CD14-positive monocyte (primary cell): Measurements from ENCODE around the gene ADRB1. TPM values are rescaled to one million over a fixed set of nuclear protein-coding genes. Genes with fewer than 3 reads are reported as not detected.

ENCODE experiments used
- DNase-seq, 3 donors: peaks; one replicate each; pipeline ENCODE4 v3.0.0-alpha.2; 2011 to 2022
- H2AFZ ChIP-seq: 2 replicates; pipeline ENCODE4 v1.6.0; 2012; ENCODE audit warnings: mild to moderate bottlenecking, low read depth, low read length, inconsistent platforms; ENCODE audit not compliant: insufficient read depth, poor library complexity, severe bottlenecking
- H3K27ac ChIP-seq, 2 donors: 1 replicate in 1 of 2; 2 replicates in 1 of 2; pipeline ENCODE4 v1.5.1; 2012 to 2013; ENCODE audit warnings: low read length in 2 of 2, control low read depth in 1 of 2, inconsistent platforms in 1 of 2, low read depth in 1 of 2, mild to moderate bottlenecking in 1 of 2
- H3K27me3 ChIP-seq, 2 donors: one replicate each; pipeline versions ENCODE4 v1.6.0 to v1.6.1; 2011 to 2013; ENCODE audit warnings: low read length in 2 of 2; ENCODE audit not compliant: control insufficient read depth in 2 of 2, insufficient read depth in 2 of 2
- H3K36me3 ChIP-seq, 2 donors: replicated peaks in 1 of 2; 1 replicate in 1 of 2; 2 replicates in 1 of 2; pipeline versions ENCODE4 v1.5.1 to v1.6.1; 2012 to 2013; ENCODE audit warnings: low read length in 2 of 2, control low read depth in 1 of 2, inconsistent platforms in 1 of 2, mild to moderate bottlenecking in 1 of 2; ENCODE audit not compliant: insufficient read depth in 2 of 2, control insufficient read depth in 1 of 2
- H3K4me1 ChIP-seq, 2 donors: 1 replicate in 1 of 2; 2 replicates in 1 of 2; pipeline versions ENCODE4 v1.5.1 to v1.6.1; 2012 to 2013; ENCODE audit warnings: low read length in 2 of 2, control low read depth in 1 of 2, inconsistent platforms in 1 of 2, mild to moderate bottlenecking in 1 of 2, moderate library complexity in 1 of 2; ENCODE audit not compliant: insufficient read depth in 2 of 2, control insufficient read depth in 1 of 2
- H3K4me2 ChIP-seq: replicated peaks from 2 replicates; pipeline ENCODE3; 2012; ENCODE audit warnings: low read length, moderate library complexity, mild to moderate bottlenecking; ENCODE audit not compliant: poor library complexity, severe bottlenecking; ENCODE audit errors: extremely low read depth
- H3K4me3 ChIP-seq, 3 experiments: fragments of 200-600 bp in 1 of 3; sonication (generic) in 1 of 3; replicated peaks in 1 of 3; 1 replicate in 2 of 3; 2 replicates in 1 of 3; pipeline ENCODE4 v1.5.1; 2011 to 2013; ENCODE audit warnings: low read length in 3 of 3, mild to moderate bottlenecking in 3 of 3, control low read depth in 2 of 3, low read depth in 2 of 3, inconsistent platforms in 1 of 3, moderate library complexity in 1 of 3
- H3K79me2 ChIP-seq: 2 replicates; pipeline ENCODE4 v1.6.0; 2012; ENCODE audit warnings: mild to moderate bottlenecking, control low read depth, inconsistent platforms, low read length, moderate library complexity; ENCODE audit not compliant: insufficient read depth
- H3K9ac ChIP-seq: 2 replicates; pipeline ENCODE4 v1.6.0; 2017; ENCODE audit warnings: low read length, mild to moderate bottlenecking; ENCODE audit not compliant: insufficient read depth, poor library complexity, severe bottlenecking
- H3K9me3 ChIP-seq, 2 donors: replicated peaks in 1 of 2; 1 replicate in 1 of 2; 2 replicates in 1 of 2; pipeline versions ENCODE4 v1.5.1 to v1.6.1; 2012 to 2013; ENCODE audit warnings: low read length in 2 of 2, control low read depth in 1 of 2; ENCODE audit not compliant: control insufficient read depth in 1 of 2, insufficient read depth in 1 of 2
- H4K20me1 ChIP-seq: 2 replicates; pipeline ENCODE4 v1.6.0; 2012; ENCODE audit warnings: mild to moderate bottlenecking, low read length, control low read depth, moderate library complexity; ENCODE audit not compliant: insufficient read depth
- H3K27ac Mint-ChIP-seq, 7 donors: one replicate each; pipeline ENCODE4 v1.8.0; 2020; ENCODE audit warnings: mild to moderate bottlenecking in 7 of 7, mixed read lengths in 7 of 7, moderate library complexity in 6 of 7, inconsistent platforms in 2 of 7
- H3K27me3 Mint-ChIP-seq, 3 donors: one replicate each; pipeline ENCODE4 v1.8.0; 2021 to 2022; ENCODE audit warnings: low read depth in 3 of 3, mild to moderate bottlenecking in 3 of 3, mixed read lengths in 3 of 3, moderate library complexity in 3 of 3, inconsistent platforms in 1 of 3
- H3K36me3 Mint-ChIP-seq, 2 donors: one replicate each; pipeline ENCODE4 v1.8.0; 2020; ENCODE audit warnings: mixed read lengths in 2 of 2, inconsistent platforms in 1 of 2, mild to moderate bottlenecking in 1 of 2
- H3K4me1 Mint-ChIP-seq: one replicate; pipeline ENCODE4 v1.8.0; 2020; ENCODE audit warnings: mild to moderate bottlenecking, mixed read lengths
- H3K4me3 Mint-ChIP-seq, 2 donors: one replicate each; pipeline ENCODE4 v1.8.0; 2020; ENCODE audit warnings: mild to moderate bottlenecking in 2 of 2, mixed read lengths in 2 of 2, moderate library complexity in 1 of 2
- H3K9me3 Mint-ChIP-seq, 7 donors: one replicate each; pipeline ENCODE4 v1.8.0; 2020 to 2022; ENCODE audit warnings: mixed read lengths in 7 of 7, mild to moderate bottlenecking in 6 of 7, moderate library complexity in 6 of 7, inconsistent platforms in 2 of 7
- CTCF ChIP-seq: fragments of 200-600 bp; IDR thresholded peaks from one replicate; pipeline ENCODE4 v1.8.0; 2022; ENCODE audit warnings: antibody characterized with exemption, mild to moderate bottlenecking
- whole genome bisulfite sequencing: methylation state at CpG from one replicate; pipeline ENCODE4 v1.1.5; 2013; ENCODE audit warnings: missing lambda C conversion rate; ENCODE audit not compliant: insufficient coverage; 5-methylcytosine and 5-hydroxymethylcytosine counted together
- intact Hi-C, 2 donors: fragments of 100-400 bp; cut with micrococcal nuclease; formaldehyde crosslinking; loops; one replicate each; pipeline versions ENCODE4 v1.15.0 to v1.15.1; 2023
- polyA plus RNA-seq, 3 donors: library from polyadenylated mRNA; depleted of rRNA in 1 of 3; unstranded in 2 of 3; stranded (reverse) in 1 of 3; fragments of 300-500 nt in 2 of 3; fragments of >200 nt in 1 of 3; fragmentation: Illumina TruSeq in 2 of 3; gene quantifications; 1 replicate in 2 of 3; 2 replicates in 1 of 3; pipeline ENCODE4 v1.2.3, GENCODE V29; 2012 to 2021

The ADRB1 gene
- polyA plus RNA-seq, 3 donors = 0.05 to 3.4 TPM; not detected in 1

GRCh38 chr10:114033566-114033965 is 10.1 kb upstream of the ADRB1 start:
- no CpG with 5 or more reads among the region's 3 CpGs for WGBS
- Mint-ChIP-seq H3K4me1 (peaks cover 43% of the 10 kb centered on the region), H3K4me3 (no peak overlapping the region), H3K27ac (peak overlapping the region in 2 of 7 donors; percentile 15 to 16), H3K27me3 (peaks cover 1 to 3% (median 2%) of the 10 kb centered on the region in 3 donors), H3K9me3 (no peaks in the 10 kb centered on the region), H3K36me3 (no peaks in the 10 kb centered on the region)
- no peaks in the 10 kb centered on the region for H4K20me1 ChIP-seq
- H2AFZ ChIP-seq = no peak overlapping the region
- no peak overlapping the region for H3K4me3 ChIP-seq
- DNase-seq = no peak
- H3K4me2 ChIP-seq = no peak overlapping the region
- H3K9ac ChIP-seq = no peak overlapping the region
- no peak for TF ChIP-seq CTCF
- H3K4me1 ChIP-seq = peaks cover 12 to 33% of the 10 kb centered on the region in 2 donors
- no peaks in the 10 kb centered on the region for H3K9me3 ChIP-seq
- H3K36me3 ChIP-seq = no peaks in the 10 kb centered on the region
- no peak overlapping the region for H3K27ac ChIP-seq
- H3K79me2 ChIP-seq = no peaks in the 10 kb centered on the region
- H3K27me3 ChIP-seq = peaks cover 0 to 2% of the 10 kb centered on the region in 2 donors
- intact Hi-C loops = no loop called here

- Mint-ChIP-seq H3K4me3 (no peak overlapping the region), H3K4me1 (peaks cover 31% of the 10 kb centered on the region), H3K9me3 (peaks cover 0 to 2% (median 0%) of the 10 kb centered on the region in 7 donors), H3K27ac (peak overlapping the region in 2 of 7 donors; percentile 2 to 90), H3K36me3 (no peaks in the 10 kb centered on the region), H3K27me3 (peaks cover 1 to 7% (median 4%) of the 10 kb centered on the region in 3 donors)
- TF ChIP-seq CTCF = no peak
- H3K27ac ChIP-seq = no peak overlapping the region
- no peak overlapping the region for H2AFZ ChIP-seq
- H3K9ac ChIP-seq = no peak overlapping the region
- 80% methylated on average over 2 of the region's 12 CpGs for WGBS
- no peak overlapping the region for H3K4me3 ChIP-seq
- intact Hi-C loops = no loop called here
- no peaks in the 10 kb centered on the region for H4K20me1 ChIP-seq
- H3K79me2 ChIP-seq = no peaks in the 10 kb centered on the region
- no peaks in the 10 kb centered on the region for H3K9me3 ChIP-seq
- H3K4me2 ChIP-seq = no peak overlapping the region
- H3K27me3 ChIP-seq = peaks cover 0 to 2% of the 10 kb centered on the region in 2 donors
- H3K4me1 ChIP-seq = peaks cover 12 to 27% of the 10 kb centered on the region in 2 donors
- DNase-seq = no peak
- no peaks in the 10 kb centered on the region for H3K36me3 ChIP-seq
Observed at GRCh38 chr10:114034923-114035645, 8.6 kb upstream of the ADRB1 start.
